BLaER1 (cell line): Measurements from ENCODE around the gene ZNF276.
"Not testable (repeated sequence)": the region's sequence is repeated elsewhere in the genome, so short reads cannot be mapped to it uniquely, and the experiment has no call there.

Source experiments
- H3K27ac ChIP-seq: shearing (Covaris generic); formaldehyde crosslinking; 2 replicates; pipeline ENCODE4 v1.8.1; 2022
- H3K27me3 ChIP-seq: shearing (Covaris generic); formaldehyde crosslinking; 2 replicates; pipeline ENCODE4 v1.8.1; 2022
- H3K36me3 ChIP-seq: shearing (Covaris generic); formaldehyde crosslinking; 2 replicates; pipeline ENCODE4 v1.8.1; 2022
- H3K4me1 ChIP-seq: shearing (Covaris generic); formaldehyde crosslinking; 2 replicates; pipeline ENCODE4 v1.8.1; 2022
- H3K4me2 ChIP-seq: shearing (Covaris generic); formaldehyde crosslinking; 2 replicates; pipeline ENCODE4 v1.8.1; 2022
- H3K4me3 ChIP-seq: shearing (Covaris generic); formaldehyde crosslinking; 2 replicates; pipeline ENCODE4 v1.8.1; 2022
- H3K9ac ChIP-seq: shearing (Covaris generic); formaldehyde crosslinking; 2 replicates; pipeline ENCODE4 v1.8.1; 2022
- H3K9me3 ChIP-seq: shearing (Covaris generic); formaldehyde crosslinking; 2 replicates; pipeline ENCODE4 v1.8.1; 2022
- H4K20me1 ChIP-seq: shearing (Covaris generic); formaldehyde crosslinking; 2 replicates; pipeline ENCODE4 v1.8.1; 2022
- Cebpa-rat ChIP-seq: shearing (Covaris generic); IDR thresholded peaks from 2 replicates; pipeline ENCODE4 v1.8.1; 2022

Gene ZNF276

GRCh38 chr16:89748076-89748475 lies 26.7 kb downstream of the ZNF276 start:
- H3K36me3 ChIP-seq, result peaks cover 100% of the 10 kb centered on the region
- H3K4me3 ChIP-seq, result no peak overlapping the region
- H4K20me1 ChIP-seq, result peaks cover 11% of the 10 kb centered on the region
- H3K9me3 ChIP-seq, result no peaks in the 10 kb centered on the region
- no peak for TF ChIP-seq Cebpa-rat
- no peak overlapping the region for H3K27ac ChIP-seq
- no peak overlapping the region for H3K9ac ChIP-seq
- no peaks in the 10 kb centered on the region for H3K27me3 ChIP-seq
- H3K4me2 ChIP-seq, result no peak overlapping the region
- peaks cover 6% of the 10 kb centered on the region; the same call in 1 of the 2 replicates for H3K4me1 ChIP-seq

DNA sequence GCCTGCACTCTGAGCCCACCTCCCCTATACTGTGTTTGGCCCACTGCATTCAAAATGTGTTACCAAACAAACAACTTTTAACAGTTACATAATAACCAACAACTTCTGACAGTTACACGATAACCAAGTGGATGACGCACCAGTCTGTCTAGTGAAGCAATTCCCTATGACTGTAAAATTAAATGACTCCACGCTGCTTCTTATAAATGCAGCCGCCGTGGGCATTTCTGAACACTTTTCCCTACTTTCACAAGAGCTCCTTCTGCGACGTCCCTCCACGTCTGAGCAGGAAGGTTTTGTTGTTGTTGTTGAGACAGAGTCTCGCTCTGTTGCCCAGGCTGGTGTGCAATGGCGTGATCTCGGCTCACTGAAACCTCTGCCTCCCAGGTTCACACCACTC lies 27.6 kb downstream of the ZNF276 start:
- Histone ChIP-seq H3K27ac (no peak overlapping the region), H3K36me3 (peaks cover 100% of the 10 kb centered on the region), H3K4me3 (no peak overlapping the region), H3K4me1 (peaks cover 6% of the 10 kb centered on the region; the same call in 1 of the 2 replicates), H4K20me1 (peaks cover 11% of the 10 kb centered on the region), H3K9ac (no peak overlapping the region), H3K4me2 (no peak overlapping the region), H3K27me3 (no peaks in the 10 kb centered on the region), H3K9me3 (no peaks in the 10 kb centered on the region)
- no peak for TF ChIP-seq Cebpa-rat

- H4K20me1 ChIP-seq, result peaks cover 13% of the 10 kb centered on the region
- no peak for TF ChIP-seq Cebpa-rat
- H3K4me2 ChIP-seq, result no peak overlapping the region
- no peak overlapping the region for H3K4me3 ChIP-seq
- H3K36me3 ChIP-seq, result peaks cover 100% of the 10 kb centered on the region
- H3K4me1 ChIP-seq, result peaks cover 6% of the 10 kb centered on the region; the same call in 1 of the 2 replicates
- no peak overlapping the region for H3K27ac ChIP-seq
- H3K27me3 ChIP-seq, result no peaks in the 10 kb centered on the region
- H3K9ac ChIP-seq, result no peak overlapping the region
- H3K9me3 ChIP-seq, result no peaks in the 10 kb centered on the region
These were observed 28.3 kb downstream of the ZNF276 start for GRCh38 chr16:89749637-89750036.

GRCh38 chr16:89759746-89760340 lies 38.5 kb downstream of the ZNF276 start:
- Histone ChIP-seq H3K9me3 (no peaks in the 10 kb centered on the region), H3K4me2 (no peak overlapping the region), H3K4me3 (no peak overlapping the region), H3K9ac (no peak overlapping the region), H3K27ac (0 out of 2 replicates have a peak overlapping the region, but pooled peaks have one; percentile 56), H4K20me1 (peaks cover 6% of the 10 kb centered on the region; the same call in 1 of the 2 replicates), H3K4me1 (peaks cover 35% of the 10 kb centered on the region), H3K36me3 (peaks cover 99% of the 10 kb centered on the region), H3K27me3 (no peaks in the 10 kb centered on the region)
- TF ChIP-seq Cebpa-rat, result no peak

DNA sequence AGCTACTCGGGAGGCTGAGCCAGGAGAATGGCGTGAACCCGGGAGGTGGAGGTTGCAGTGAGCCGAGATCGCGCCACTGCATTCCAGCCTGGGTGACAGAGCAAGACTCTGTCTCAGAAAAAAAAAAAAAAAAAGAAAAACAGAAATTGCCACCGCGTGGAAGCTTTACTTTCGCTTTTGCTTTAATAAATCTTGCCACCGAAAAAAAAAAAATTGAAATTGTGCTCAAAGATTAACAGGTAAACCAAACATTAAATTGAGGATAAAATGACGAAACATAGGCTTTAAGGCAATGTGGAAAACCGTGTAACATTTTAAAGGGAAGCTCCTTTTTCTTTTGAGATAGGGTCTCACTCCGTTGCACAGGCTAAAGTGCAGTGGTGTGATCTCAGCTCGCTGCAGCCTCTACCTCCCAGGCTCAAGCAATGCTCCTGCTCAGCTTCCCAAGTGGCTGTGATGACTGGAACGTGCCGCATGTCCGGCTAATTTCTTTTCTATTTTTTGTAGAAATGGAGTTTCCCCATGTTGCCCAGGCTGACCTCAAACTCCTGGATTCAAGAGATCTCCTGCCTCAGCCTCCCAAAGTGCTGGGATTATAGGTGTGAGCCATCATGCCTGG lies 40.1 kb downstream of the ZNF276 start:
- no peaks in the 10 kb centered on the region for H4K20me1 ChIP-seq

DNA sequence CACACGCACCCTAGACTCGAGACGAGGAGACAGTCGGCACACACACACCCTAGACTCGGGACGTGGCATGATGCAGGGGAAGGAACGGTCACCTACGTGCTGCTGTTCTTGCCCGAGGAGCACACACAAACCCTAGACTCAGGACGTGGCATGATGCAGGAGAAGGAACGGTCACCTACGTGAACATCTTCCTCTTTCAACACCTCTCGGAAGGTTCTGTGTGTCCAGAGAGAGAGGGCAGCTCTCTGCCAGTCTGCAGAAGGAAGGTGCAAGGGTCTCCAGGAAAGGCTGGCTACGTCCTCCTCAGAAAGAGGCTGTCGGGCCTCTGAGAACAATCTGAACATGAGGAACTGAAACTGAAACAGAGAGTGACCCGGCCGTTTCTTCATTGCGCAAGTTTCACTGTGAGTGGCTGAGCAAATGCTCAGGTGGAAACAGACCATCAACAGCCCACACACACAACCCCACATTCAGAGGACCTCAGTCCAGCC lies 43.4 kb downstream of the ZNF276 start:
- peaks cover 49% of the 10 kb centered on the region for H3K4me1 ChIP-seq
- peak; percentile 100 for TF ChIP-seq Cebpa-rat
- peak overlapping the region; percentile 88 for H3K27ac ChIP-seq
- H3K4me3 ChIP-seq, result no peak overlapping the region
- 0 out of 2 replicates have a peak, but pooled peaks cover 7% of the 10 kb centered on the region for H4K20me1 ChIP-seq
- peak overlapping the region; percentile 85 for H3K4me2 ChIP-seq
- peak overlapping the region; percentile 65; the same call in 1 of the 2 replicates for H3K9ac ChIP-seq
- H3K36me3 ChIP-seq, result peaks cover 90% of the 10 kb centered on the region
- H3K9me3 ChIP-seq, result no peaks in the 10 kb centered on the region
- H3K27me3 ChIP-seq, result no peaks in the 10 kb centered on the region

More for the DNA sequence above, 40.1 kb downstream of the ZNF276 start:
- peak overlapping the region; percentile 62 for H3K4me2 ChIP-seq
- no peaks in the 10 kb centered on the region for H3K27me3 ChIP-seq
- H3K36me3 ChIP-seq, result peaks cover 90% of the 10 kb centered on the region
- no peak for TF ChIP-seq Cebpa-rat
- peak overlapping the region; percentile 27; the same call in 1 of the 2 replicates for H3K4me3 ChIP-seq
- peak overlapping the region; percentile 56 for H3K27ac ChIP-seq
- H3K9me3 ChIP-seq, result no peaks in the 10 kb centered on the region
- peaks cover 49% of the 10 kb centered on the region for H3K4me1 ChIP-seq
- peak overlapping the region; percentile 39 for H3K9ac ChIP-seq

GRCh38 chr16:89765292-89765830 lies 44.0 kb downstream of the ZNF276 start:
- Histone ChIP-seq H4K20me1 (0 out of 2 replicates have a peak, but pooled peaks cover 7% of the 10 kb centered on the region), H3K36me3 (peaks cover 90% of the 10 kb centered on the region), H3K27me3 (no peaks in the 10 kb centered on the region), H3K4me3 (no peak overlapping the region), H3K9me3 (no peaks in the 10 kb centered on the region), H3K9ac (peak overlapping the region; percentile 65), H3K4me2 (peak overlapping the region; percentile 85), H3K4me1 (peaks cover 49% of the 10 kb centered on the region), H3K27ac (peak overlapping the region; percentile 88)
- TF ChIP-seq Cebpa-rat, result no peak; the same call in 1 of the 2 replicates

- Histone ChIP-seq H3K9me3 (no peaks in the 10 kb centered on the region), H3K4me2 (no peak overlapping the region), H4K20me1 (0 out of 2 replicates have a peak, but pooled peaks cover 7% of the 10 kb centered on the region), H3K9ac (no peak overlapping the region), H3K4me3 (no peak overlapping the region), H3K36me3 (peaks cover 95% of the 10 kb centered on the region), H3K27me3 (no peaks in the 10 kb centered on the region), H3K27ac (no peak overlapping the region), H3K4me1 (peaks cover 8% of the 10 kb centered on the region)
- TF ChIP-seq Cebpa-rat, result no peak
These were observed 49.0 kb downstream of the ZNF276 start for GRCh38 chr16:89770367-89770766.

DNA sequence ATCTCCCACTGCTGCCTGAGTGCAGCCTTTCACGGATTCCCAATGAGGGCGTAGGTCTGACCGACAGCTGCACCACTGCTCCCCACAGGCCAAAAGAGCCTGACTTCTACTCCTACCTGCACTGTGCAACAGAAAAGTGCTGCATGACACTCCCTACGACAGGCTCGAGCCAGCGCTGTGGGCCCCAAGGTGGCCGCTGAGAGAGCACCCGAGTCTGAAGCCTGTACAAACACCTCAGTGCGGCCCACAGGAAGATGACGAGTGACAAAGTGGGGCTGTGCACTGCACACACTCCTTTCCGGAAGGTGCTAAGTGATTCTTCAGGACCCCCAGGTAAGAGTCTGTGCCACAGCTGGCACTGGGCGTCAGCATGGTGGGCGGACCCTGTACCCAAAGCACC lies 53.9 kb downstream of the ZNF276 start:
- peaks cover 8% of the 10 kb centered on the region; the same call in 1 of the 2 replicates for H4K20me1 ChIP-seq
- 0 out of 2 replicates have a peak overlapping the region, but pooled peaks have one; percentile 22 for H3K27ac ChIP-seq
- H3K4me2 ChIP-seq, result no peak overlapping the region
- no peak for TF ChIP-seq Cebpa-rat
- H3K9me3 ChIP-seq, result no peaks in the 10 kb centered on the region
- H3K4me1 ChIP-seq, result no peaks in the 10 kb centered on the region
- H3K4me3 ChIP-seq, result no peak overlapping the region
- peaks cover 97% of the 10 kb centered on the region for H3K36me3 ChIP-seq
- no peak overlapping the region for H3K9ac ChIP-seq
- H3K27me3 ChIP-seq, result no peaks in the 10 kb centered on the region

DNA sequence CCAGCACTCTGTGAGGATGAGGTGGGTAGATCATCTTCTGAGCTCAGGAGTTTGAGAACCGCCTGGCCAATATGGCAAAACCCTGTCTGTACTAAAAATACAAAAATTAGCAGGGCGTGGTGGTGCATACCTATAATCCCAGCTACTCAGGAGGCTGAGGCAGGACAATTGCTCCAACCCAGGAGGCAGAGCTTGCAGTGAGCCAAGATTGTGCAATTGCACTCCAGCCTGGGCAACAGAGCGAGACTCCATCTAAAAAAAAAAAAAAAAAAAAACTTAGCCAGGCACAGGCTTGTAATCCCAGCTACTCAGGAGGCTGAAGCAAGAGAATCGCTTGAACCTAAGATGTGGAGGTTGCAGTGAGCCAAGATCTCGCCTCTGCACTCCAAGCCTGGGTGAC lies 56.9 kb downstream of the ZNF276 start:
- not testable (repeated sequence) for H3K4me2 ChIP-seq, H4K20me1 ChIP-seq, H3K27me3 ChIP-seq, H3K4me3 ChIP-seq, H3K9me3 ChIP-seq, H3K9ac ChIP-seq, H3K27ac ChIP-seq, H3K4me1 ChIP-seq
- H3K36me3 ChIP-seq, result peaks cover 97% of the 10 kb centered on the region
